NCI-H2196 treated with DMSO at 0.1 percent for 48 hours (cell line): ENCODE results near the gene PPCDC.
"Not testable (repeated sequence)": the region's sequence is repeated elsewhere in the genome, so short reads cannot be mapped to it uniquely, and the experiment has no call there.

Experiments used
- DNase-seq: peaks from one replicate; lab custom pipeline; 2025; ENCODE audit not compliant: unreplicated experiment; lab: John Stamatoyannopoulos, UW

Gene PPCDC

GRCh38 chr15:75065851-75066509, 42.6 kb downstream of the PPCDC start:
- DNase-seq = no peak

GRCh38 chr15:75067123-75067830, 43.9 kb downstream of the PPCDC start:
- no peak for DNase-seq

GRCh38 chr15:75068748-75069147, 45.4 kb downstream of the PPCDC start:
- DNase-seq = no peak

- DNase-seq = no peak
Observed at GRCh38 chr15:75069301-75069925, 46.0 kb downstream of the PPCDC start.

- no peak for DNase-seq
Observed at GRCh38 chr15:75070674-75071073, 47.3 kb downstream of the PPCDC start.

GRCh38 chr15:75073197-75073596, 49.8 kb downstream of the PPCDC start:
- no peak for DNase-seq

- no peak for DNase-seq
Observed at GRCh38 chr15:75076277-75076676, 52.9 kb downstream of the PPCDC start.

- not testable (repeated sequence) for DNase-seq
Observed at GRCh38 chr15:75077551-75077961, 54.2 kb downstream of the PPCDC start.

GRCh38 chr15:75081150-75081549, 57.8 kb downstream of the PPCDC start:
- no peak for DNase-seq

GRCh38 chr15:75082689-75083088, 59.3 kb downstream of the PPCDC start:
- no peak for DNase-seq

GRCh38 chr15:75085708-75086107, 62.3 kb downstream of the PPCDC start:
- DNase-seq = not testable (repeated sequence)

GRCh38 chr15:75089456-75090387, 66.3 kb downstream of the PPCDC start:
- DNase-seq = no peak

- DNase-seq = no peak
Observed at GRCh38 chr15:75090388-75090734, 67.0 kb downstream of the PPCDC start.

- no peak for DNase-seq
Observed at GRCh38 chr15:75091814-75092213, 68.4 kb downstream of the PPCDC start.

- not testable (repeated sequence) for DNase-seq
Observed at GRCh38 chr15:75094961-75095478, 71.6 kb downstream of the PPCDC start.

GRCh38 chr15:75095594-75095993, 72.2 kb downstream of the PPCDC start:
- no peak for DNase-seq

GRCh38 chr15:75097939-75098338, 74.5 kb downstream of the PPCDC start:
- no peak for DNase-seq

- no peak for DNase-seq
Observed at GRCh38 chr15:75098404-75098803, 75.0 kb downstream of the PPCDC start.
